K562 (cell line): ENCODE measurements around the gene FAM50A. TPM values are rescaled to one million over a fixed set of nuclear protein-coding genes. Genes with fewer than 3 reads are reported as not detected.

Experiments
- CBX8 ChIP-seq: fragments of 200-600 bp; sonication (generic); IDR thresholded peaks from 2 replicates; pipeline ENCODE4 v1.6.1; 2012; ENCODE audit warnings: borderline replicate concordance, mixed run types, low read depth, mild to moderate bottlenecking, moderate library complexity, mixed read lengths, low read length, control low read depth, inconsistent platforms; ENCODE audit not compliant: poor library complexity, severe bottlenecking; ENCODE audit errors: extremely low read depth
- E2F6 ChIP-seq, 2 experiments: IDR thresholded peaks; 2 replicates each; pipeline ENCODE4 v1.6.1; 2011; ENCODE audit warnings: borderline replicate concordance in 1 of 2, control low read depth in 1 of 2, low read depth in 1 of 2, low read length in 1 of 2, mild to moderate bottlenecking in 1 of 2, mixed read lengths in 1 of 2, moderate library complexity in 1 of 2; ENCODE audit not compliant: insufficient read depth in 1 of 2, insufficient read length in 1 of 2, poor library complexity in 1 of 2, severe bottlenecking in 1 of 2; ENCODE audit errors: extremely low read depth in 1 of 2
- ETV6 ChIP-seq, 3 experiments: fragments of 150-350 bp in 1 of 3; sonication (generic) in 1 of 3; formaldehyde crosslinking in 1 of 3; IDR thresholded peaks; 2 replicates each; pipeline versions ENCODE4 v1.6.1 to v1.8.0; 2014 to 2022; ENCODE audit warnings: borderline replicate concordance in 2 of 3, low read depth in 2 of 3, antibody characterized with exemption in 1 of 3, low read length in 1 of 3, mild to moderate bottlenecking in 1 of 3, missing genetic modification reagents in 1 of 3
- LCOR ChIP-seq: sonication (generic); formaldehyde crosslinking; IDR thresholded peaks from 2 replicates; pipeline ENCODE4 v1.8.0; 2022; ENCODE audit warnings: mild to moderate bottlenecking, missing genetic modification reagents
- NUFIP1 ChIP-seq: fragments of 450-650 bp; IDR thresholded peaks from 2 replicates; pipeline ENCODE4 v1.6.1; 2018; ENCODE audit not compliant: partially characterized antibody
- RERE ChIP-seq: sonication (generic); formaldehyde crosslinking; IDR thresholded peaks from 2 replicates; pipeline ENCODE4 v1.8.0; 2023; ENCODE audit warnings: missing genetic modification reagents, mild to moderate bottlenecking, borderline replicate concordance
- ZBTB40 ChIP-seq, 2 experiments: fragments of 450-650 bp in 1 of 2; sonication (generic) in 1 of 2; formaldehyde crosslinking in 1 of 2; IDR thresholded peaks; 2 replicates each; pipeline versions ENCODE4 v1.7.1 to v1.9.0; 2016 to 2022; ENCODE audit warnings: inconsistent platforms in 1 of 2, mild to moderate bottlenecking in 1 of 2, missing genetic modification reagents in 1 of 2
- polyA plus RNA-seq, 8 experiments: library from polyadenylated mRNA; depleted of rRNA in 4 of 8; stranded (reverse) in 5 of 8; unstranded in 3 of 8; fragments of >200 nt; fragmentation: Nextera tagmentation in 2 of 8; fragmentation: Illumina TruSeq in 1 of 8; extraction: Ambion mirVana in 2 of 8; extraction: Trizol in 1 of 8; gene quantifications; 2 replicates each; pipeline versions ENCODE4 v1.2.1 to v1.2.3, GENCODE V29; 2011 to 2014; ENCODE audit warnings: inconsistent platforms in 1 of 8, missing spikeins in 1 of 8
- total RNA-seq, 7 experiments: library from RNA; depleted of rRNA in 6 of 7; stranded (reverse); fragments of >200 nt in 6 of 7; fragmentation: Illumina TruSeq in 2 of 7; extraction: Trizol in 2 of 7; gene quantifications; 2 replicates each; pipeline versions ENCODE4 v1.2.1 to v1.2.3, GENCODE V29; 2011 to 2021; ENCODE audit warnings: low replicate concordance in 1 of 7

FAM50A gene
- total and polyA plus RNA-seq, 9 of the 15 experiments (the other 6 are each of a cell fraction or from before 2014, with no cell fraction given), result 4.4 to 114 (median 67.3) TPM

- TF ChIP-seq RERE (CRISPR knock-in tag) (no peak), ZBTB40 (IDR thresholded peaks at IDR 0.05) (no peak), ZBTB40 (CRISPR knock-in tag; IDR thresholded peaks at IDR 0.05) (no peak), E2F6 (IDR thresholded peaks at IDR 0.05; ENCODE audit: borderline replicate concordance in 1 of 2, extremely low read depth in 1 of 2, insufficient read depth in 1 of 2, insufficient read length in 1 of 2, low read depth in 1 of 2, low read length in 1 of 2, poor library complexity in 1 of 2, severe bottlenecking in 1 of 2) (peak; percentile 99 to 100), CBX8 (no peak), NUFIP1 (no peak), LCOR (CRISPR knock-in tag) (peak; percentile 84), ETV6 (IDR thresholded peaks at IDR 0.05; ENCODE audit: borderline replicate concordance in 1 of 2, low read depth in 2 of 2, low read length in 1 of 2) (no peak), ETV6 (CRISPR knock-in tag; IDR thresholded peaks at IDR 0.05; ENCODE audit: borderline replicate concordance) (no peak)
Observed at GRCh38 chrX:154478728-154479622, 35.0 kb downstream of the FAM50A start, which contains the start of gene LAGE3 (continued).
